ENCODE data around the gene PTCH2.

PTCH2 gene

GRCh38 chr1:44874155-44874554, 31.1 kb upstream of the PTCH2 start:
- no peak for DNase-seq (ENCODE audit: low read depth)
- no peak for TF ChIP-seq CTCF (IDR thresholded peaks at IDR 0.05; ENCODE audit: insufficient read depth, low read depth, low read length, missing control alignments)
- H3K4me3 ChIP-seq (ENCODE audit: low read length) = no peak overlapping the region

GRCh38 chr1:44870096-44870495, 27.0 kb upstream of the PTCH2 start:
- no peak for DNase-seq (ENCODE audit: low read depth)
- no peak for TF ChIP-seq CTCF (IDR thresholded peaks at IDR 0.05; ENCODE audit: insufficient read depth, low read depth, low read length, missing control alignments)
- no peak overlapping the region for H3K4me3 ChIP-seq (ENCODE audit: low read length)

GRCh38 chr1:44867801-44868200, 24.7 kb upstream of the PTCH2 start:
- no peak for DNase-seq (ENCODE audit: low read depth)
- H3K4me3 ChIP-seq (ENCODE audit: low read length) = no peak overlapping the region
- TF ChIP-seq CTCF (IDR thresholded peaks at IDR 0.05; ENCODE audit: insufficient read depth, low read depth, low read length, missing control alignments) = no peak

- no peak overlapping the region for H3K4me3 ChIP-seq (ENCODE audit: low read length)
- DNase-seq (ENCODE audit: low read depth) = peak; percentile 51
- TF ChIP-seq CTCF (IDR thresholded peaks at IDR 0.05; ENCODE audit: insufficient read depth, low read depth, low read length, missing control alignments) = no peak
Observed at GRCh38 chr1:44862829-44863401, 19.9 kb upstream of the PTCH2 start.

- DNase-seq (ENCODE audit: low read depth) = no peak
- TF ChIP-seq CTCF (IDR thresholded peaks at IDR 0.05; ENCODE audit: insufficient read depth, low read depth, low read length, missing control alignments) = no peak
- H3K4me3 ChIP-seq (ENCODE audit: low read length) = no peak overlapping the region
Observed at GRCh38 chr1:44860891-44861425, 17.9 kb upstream of the PTCH2 start.

GRCh38 chr1:44860331-44860730, 17.3 kb upstream of the PTCH2 start:
- no peak for DNase-seq (ENCODE audit: low read depth)
- H3K4me3 ChIP-seq (ENCODE audit: low read length) = no peak overlapping the region
- TF ChIP-seq CTCF (IDR thresholded peaks at IDR 0.05; ENCODE audit: insufficient read depth, low read depth, low read length, missing control alignments) = no peak

GRCh38 chr1:44857446-44857845, 14.4 kb upstream of the PTCH2 start:
- DNase-seq (ENCODE audit: low read depth) = no peak
- no peak for TF ChIP-seq CTCF (IDR thresholded peaks at IDR 0.05; ENCODE audit: insufficient read depth, low read depth, low read length, missing control alignments)
- no peak overlapping the region for H3K4me3 ChIP-seq (ENCODE audit: low read length)
